Liver (tissue), 9 donors: ENCODE measurements around the gene PPME1. TPM values are rescaled to one million over a fixed set of nuclear protein-coding genes. Genes with fewer than 3 reads are reported as not detected.
"Not testable (repeated sequence)": the region's sequence is repeated elsewhere in the genome, so short reads cannot be mapped to it uniquely, and the experiment has no call there.

Source experiments
- DNase-seq: peaks from one replicate; pipeline ENCODE4 v3.0.0-alpha.2; 2017; ENCODE audit warnings: low spot score
- H3K27ac ChIP-seq, 2 donors: one replicate each; pipeline ENCODE4 v1.7.0; 2013; ENCODE audit warnings: inconsistent platforms in 2 of 2, low read length in 2 of 2, control low read depth in 1 of 2, low read depth in 1 of 2, mild to moderate bottlenecking in 1 of 2
- H3K27me3 ChIP-seq, 4 donors: one replicate each; pipeline versions ENCODE4 v1.6.1 to v1.7.0; 2013; ENCODE audit warnings: low read length in 3 of 4, inconsistent platforms in 1 of 4, mild to moderate bottlenecking in 1 of 4, moderate library complexity in 1 of 4; ENCODE audit not compliant: control insufficient read depth in 4 of 4, insufficient read depth in 4 of 4
- H3K36me3 ChIP-seq, 4 donors: one replicate each; pipeline versions ENCODE4 v1.6.1 to v1.7.0; 2013; ENCODE audit warnings: low read length in 3 of 4, mild to moderate bottlenecking in 3 of 4, low read depth in 1 of 4, moderate library complexity in 1 of 4; ENCODE audit not compliant: control insufficient read depth in 4 of 4, insufficient read depth in 3 of 4
- H3K4me1 ChIP-seq, 4 donors: one replicate each; pipeline versions ENCODE4 v1.6.1 to v1.7.0; 2013; ENCODE audit warnings: low read length in 3 of 4, mild to moderate bottlenecking in 3 of 4, moderate library complexity in 1 of 4; ENCODE audit not compliant: control insufficient read depth in 4 of 4, insufficient read depth in 4 of 4
- H3K4me3 ChIP-seq, 3 donors: one replicate each; pipeline versions ENCODE4 v1.6.1 to v1.7.0; 2013; ENCODE audit warnings: low read length in 3 of 3, control low read depth in 1 of 3, low read depth in 1 of 3, mild to moderate bottlenecking in 1 of 3
- H3K9ac ChIP-seq, 2 donors: one replicate each; pipeline ENCODE4 v1.7.0; 2013; ENCODE audit warnings: low read length in 2 of 2, mild to moderate bottlenecking in 2 of 2, moderate library complexity in 2 of 2, control low read depth in 1 of 2, low read depth in 1 of 2
- H3K9me3 ChIP-seq, 4 donors: one replicate each; pipeline versions ENCODE4 v1.6.1 to v1.7.0; 2013; ENCODE audit warnings: low read length in 3 of 4; ENCODE audit not compliant: control insufficient read depth in 4 of 4
- EGR1 ChIP-seq, 2 donors: IDR thresholded peaks; 2 replicates each; pipeline ENCODE4 v1.6.1; 2016 to 2018; ENCODE audit warnings: antibody characterized with exemption in 2 of 2, low read depth in 2 of 2
- FOXA2 ChIP-seq: IDR thresholded peaks from 2 replicates; pipeline ENCODE4 v1.6.1; 2016; ENCODE audit warnings: antibody characterized with exemption
- GABPA ChIP-seq, 2 donors: IDR thresholded peaks in 1 of 2; conservative IDR thresholded peaks in 1 of 2; 2 replicates each; pipeline ENCODE4 v1.6.1; 2016; ENCODE audit warnings: antibody characterized with exemption in 2 of 2, mild to moderate bottlenecking in 1 of 2, moderate library complexity in 1 of 2
- HNF4A ChIP-seq, 2 donors: conservative IDR thresholded peaks; 2 replicates each; pipeline ENCODE4 v1.6.1; 2016; ENCODE audit warnings: antibody characterized with exemption in 2 of 2, mild to moderate bottlenecking in 2 of 2
- HNF4G ChIP-seq: IDR thresholded peaks from 2 replicates; pipeline ENCODE4 v1.6.1; 2016; ENCODE audit warnings: antibody characterized with exemption
- JUND ChIP-seq, 2 donors: IDR thresholded peaks; 2 replicates each; pipeline ENCODE4 v1.6.1; 2016; ENCODE audit warnings: antibody characterized with exemption in 2 of 2
- NR2F2 ChIP-seq: IDR thresholded peaks from 2 replicates; pipeline ENCODE4 v1.6.1; 2016; ENCODE audit warnings: antibody characterized with exemption
- RAD21 ChIP-seq, 2 donors: IDR thresholded peaks; 2 replicates each; pipeline ENCODE4 v1.6.1; 2016; ENCODE audit warnings: antibody characterized with exemption in 2 of 2, mild to moderate bottlenecking in 2 of 2
- RXRA ChIP-seq, 2 donors: IDR thresholded peaks; 2 replicates each; pipeline ENCODE4 v1.6.1; 2017 to 2018; ENCODE audit warnings: antibody characterized with exemption in 2 of 2, mild to moderate bottlenecking in 1 of 2
- SP1 ChIP-seq: IDR thresholded peaks from 2 replicates; pipeline ENCODE4 v1.6.1; 2018; ENCODE audit warnings: antibody characterized with exemption, mild to moderate bottlenecking
- TAF1 ChIP-seq: conservative IDR thresholded peaks from 2 replicates; pipeline ENCODE4 v1.6.1; 2016; ENCODE audit warnings: antibody characterized with exemption, mild to moderate bottlenecking
- YY1 ChIP-seq: IDR thresholded peaks from 2 replicates; pipeline ENCODE4 v1.6.1; 2016; ENCODE audit warnings: antibody characterized with exemption, mild to moderate bottlenecking
- WGBS: extraction: QIAGEN DNeasy Blood & Tissue Kit; methylation state at CpG from one replicate; pipeline ENCODE4 v1.1.7; 2013; 5-methylcytosine and 5-hydroxymethylcytosine counted together
- polyA plus RNA-seq, 2 donors: library from polyadenylated mRNA; stranded (reverse) in 1 of 2; unstranded in 1 of 2; fragments of 200-250 nt in 1 of 2; fragments of >200 nt in 1 of 2; fragmentation: Nextera tagmentation in 1 of 2; extraction: Ambion mirVana in 1 of 2; gene quantifications; one replicate each; pipeline versions ENCODE4 v1.2.1 to v1.2.3, GENCODE V29; 2013 to 2015
- total RNA-seq, 2 donors: library from RNA; depleted of rRNA; stranded (reverse); fragments of >200 nt; gene quantifications; one replicate each; pipeline ENCODE4 v1.2.3, GENCODE V29; 2014
- TF ChIP-seq, protein P1 (sequence below): IDR thresholded peaks from 2 replicates; pipeline ENCODE4 v1.6.1; 2016; ENCODE audit warnings: antibody characterized with exemption
- TF ChIP-seq, protein P2 (sequence below): IDR thresholded peaks from 2 replicates; pipeline ENCODE4 v1.6.1; 2016; ENCODE audit warnings: antibody characterized with exemption
- TF ChIP-seq, protein P3 (sequence below): fragments of 150-350 bp; IDR thresholded peaks from 2 replicates; pipeline ENCODE4 v1.5.1; 2017; ENCODE audit warnings: improper control_type of control experiment, low read depth, low read length; ENCODE audit not compliant: missing input control
- TF ChIP-seq, protein P4 (sequence below): IDR thresholded peaks from 2 replicates; pipeline ENCODE4 v1.6.1; 2016; ENCODE audit warnings: antibody characterized with exemption, mild to moderate bottlenecking
- TF ChIP-seq, protein P5 (sequence below): IDR thresholded peaks from 2 replicates; pipeline ENCODE4 v1.6.1; 2016; ENCODE audit warnings: antibody characterized with exemption
- donor health status: healthy.
- donor health status: healthy.
- donor health status: healthy.
- donor health status: healthy.
- donor health status: healthy.

Gene PPME1
- total and polyA plus RNA-seq, 4 donors = 9.1 to 47.4 (median 13.6) TPM

DNA sequence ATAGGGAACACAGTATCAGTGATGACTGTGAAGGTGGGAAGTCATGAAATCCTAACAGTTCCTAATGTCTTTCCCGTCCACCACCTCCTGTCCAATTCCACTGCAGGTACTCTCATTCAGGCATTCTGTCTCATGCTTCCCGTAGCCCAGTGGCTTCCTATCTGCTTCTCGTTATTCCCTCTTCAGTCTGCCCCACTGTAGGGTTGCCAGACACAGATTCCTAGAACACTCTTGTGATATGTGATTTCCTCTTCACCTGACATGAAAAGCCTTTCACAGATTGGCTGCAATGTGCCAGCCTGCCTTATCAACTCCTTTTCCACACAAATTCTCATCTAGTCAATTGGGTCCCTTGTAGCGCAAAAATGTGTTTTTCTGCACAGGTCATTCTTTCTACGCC is 49.3 kb upstream of the PPME1 start:
- Histone ChIP-seq H3K9ac (no peak overlapping the region), H3K4me1 (no peaks in the 10 kb centered on the region), H3K9me3 (no peaks in the 10 kb centered on the region), H3K27ac (no peak overlapping the region), H3K4me3 (no peak overlapping the region), H3K27me3 (no peaks in the 10 kb centered on the region), H3K36me3 (no peaks in the 10 kb centered on the region)
- no peak for DNase-seq
- WGBS = 95% methylated on average over 5 of the region's 5 CpGs
- TF ChIP-seq JUND (IDR thresholded peaks at IDR 0.05) = no peak
- no peak for TF ChIP-seq TAF1
- TF ChIP-seq, protein P1, sequence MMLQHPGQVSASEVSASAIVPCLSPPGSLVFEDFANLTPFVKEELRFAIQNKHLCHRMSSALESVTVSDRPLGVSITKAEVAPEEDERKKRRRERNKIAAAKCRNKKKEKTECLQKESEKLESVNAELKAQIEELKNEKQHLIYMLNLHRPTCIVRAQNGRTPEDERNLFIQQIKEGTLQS = no peak
- TF ChIP-seq NR2F2 = no peak
- TF ChIP-seq GABPA (IDR thresholded peaks at IDR 0.05 in 1 of 2, conservative IDR thresholded peaks at IDR 0.05 in 1 of 2) = no peak
- TF ChIP-seq, protein P2, sequence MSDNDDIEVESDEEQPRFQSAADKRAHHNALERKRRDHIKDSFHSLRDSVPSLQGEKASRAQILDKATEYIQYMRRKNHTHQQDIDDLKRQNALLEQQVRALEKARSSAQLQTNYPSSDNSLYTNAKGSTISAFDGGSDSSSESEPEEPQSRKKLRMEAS = no peak
- no peak for TF ChIP-seq YY1
- TF ChIP-seq FOXA2 = no peak
- TF ChIP-seq, protein P3, sequence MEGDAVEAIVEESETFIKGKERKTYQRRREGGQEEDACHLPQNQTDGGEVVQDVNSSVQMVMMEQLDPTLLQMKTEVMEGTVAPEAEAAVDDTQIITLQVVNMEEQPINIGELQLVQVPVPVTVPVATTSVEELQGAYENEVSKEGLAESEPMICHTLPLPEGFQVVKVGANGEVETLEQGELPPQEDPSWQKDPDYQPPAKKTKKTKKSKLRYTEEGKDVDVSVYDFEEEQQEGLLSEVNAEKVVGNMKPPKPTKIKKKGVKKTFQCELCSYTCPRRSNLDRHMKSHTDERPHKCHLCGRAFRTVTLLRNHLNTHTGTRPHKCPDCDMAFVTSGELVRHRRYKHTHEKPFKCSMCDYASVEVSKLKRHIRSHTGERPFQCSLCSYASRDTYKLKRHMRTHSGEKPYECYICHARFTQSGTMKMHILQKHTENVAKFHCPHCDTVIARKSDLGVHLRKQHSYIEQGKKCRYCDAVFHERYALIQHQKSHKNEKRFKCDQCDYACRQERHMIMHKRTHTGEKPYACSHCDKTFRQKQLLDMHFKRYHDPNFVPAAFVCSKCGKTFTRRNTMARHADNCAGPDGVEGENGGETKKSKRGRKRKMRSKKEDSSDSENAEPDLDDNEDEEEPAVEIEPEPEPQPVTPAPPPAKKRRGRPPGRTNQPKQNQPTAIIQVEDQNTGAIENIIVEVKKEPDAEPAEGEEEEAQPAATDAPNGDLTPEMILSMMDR = no peak
- no peak for TF ChIP-seq HNF4A (conservative IDR thresholded peaks at IDR 0.05)
- TF ChIP-seq, protein P4, sequence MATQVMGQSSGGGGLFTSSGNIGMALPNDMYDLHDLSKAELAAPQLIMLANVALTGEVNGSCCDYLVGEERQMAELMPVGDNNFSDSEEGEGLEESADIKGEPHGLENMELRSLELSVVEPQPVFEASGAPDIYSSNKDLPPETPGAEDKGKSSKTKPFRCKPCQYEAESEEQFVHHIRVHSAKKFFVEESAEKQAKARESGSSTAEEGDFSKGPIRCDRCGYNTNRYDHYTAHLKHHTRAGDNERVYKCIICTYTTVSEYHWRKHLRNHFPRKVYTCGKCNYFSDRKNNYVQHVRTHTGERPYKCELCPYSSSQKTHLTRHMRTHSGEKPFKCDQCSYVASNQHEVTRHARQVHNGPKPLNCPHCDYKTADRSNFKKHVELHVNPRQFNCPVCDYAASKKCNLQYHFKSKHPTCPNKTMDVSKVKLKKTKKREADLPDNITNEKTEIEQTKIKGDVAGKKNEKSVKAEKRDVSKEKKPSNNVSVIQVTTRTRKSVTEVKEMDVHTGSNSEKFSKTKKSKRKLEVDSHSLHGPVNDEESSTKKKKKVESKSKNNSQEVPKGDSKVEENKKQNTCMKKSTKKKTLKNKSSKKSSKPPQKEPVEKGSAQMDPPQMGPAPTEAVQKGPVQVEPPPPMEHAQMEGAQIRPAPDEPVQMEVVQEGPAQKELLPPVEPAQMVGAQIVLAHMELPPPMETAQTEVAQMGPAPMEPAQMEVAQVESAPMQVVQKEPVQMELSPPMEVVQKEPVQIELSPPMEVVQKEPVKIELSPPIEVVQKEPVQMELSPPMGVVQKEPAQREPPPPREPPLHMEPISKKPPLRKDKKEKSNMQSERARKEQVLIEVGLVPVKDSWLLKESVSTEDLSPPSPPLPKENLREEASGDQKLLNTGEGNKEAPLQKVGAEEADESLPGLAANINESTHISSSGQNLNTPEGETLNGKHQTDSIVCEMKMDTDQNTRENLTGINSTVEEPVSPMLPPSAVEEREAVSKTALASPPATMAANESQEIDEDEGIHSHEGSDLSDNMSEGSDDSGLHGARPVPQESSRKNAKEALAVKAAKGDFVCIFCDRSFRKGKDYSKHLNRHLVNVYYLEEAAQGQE = no peak
- TF ChIP-seq, protein P5, sequence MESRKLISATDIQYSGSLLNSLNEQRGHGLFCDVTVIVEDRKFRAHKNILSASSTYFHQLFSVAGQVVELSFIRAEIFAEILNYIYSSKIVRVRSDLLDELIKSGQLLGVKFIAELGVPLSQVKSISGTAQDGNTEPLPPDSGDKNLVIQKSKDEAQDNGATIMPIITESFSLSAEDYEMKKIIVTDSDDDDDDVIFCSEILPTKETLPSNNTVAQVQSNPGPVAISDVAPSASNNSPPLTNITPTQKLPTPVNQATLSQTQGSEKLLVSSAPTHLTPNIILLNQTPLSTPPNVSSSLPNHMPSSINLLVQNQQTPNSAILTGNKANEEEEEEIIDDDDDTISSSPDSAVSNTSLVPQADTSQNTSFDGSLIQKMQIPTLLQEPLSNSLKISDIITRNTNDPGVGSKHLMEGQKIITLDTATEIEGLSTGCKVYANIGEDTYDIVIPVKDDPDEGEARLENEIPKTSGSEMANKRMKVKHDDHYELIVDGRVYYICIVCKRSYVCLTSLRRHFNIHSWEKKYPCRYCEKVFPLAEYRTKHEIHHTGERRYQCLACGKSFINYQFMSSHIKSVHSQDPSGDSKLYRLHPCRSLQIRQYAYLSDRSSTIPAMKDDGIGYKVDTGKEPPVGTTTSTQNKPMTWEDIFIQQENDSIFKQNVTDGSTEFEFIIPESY = no peak
- TF ChIP-seq RAD21 (IDR thresholded peaks at IDR 0.05) = no peak
- TF ChIP-seq SP1 = no peak
- TF ChIP-seq HNF4G = no peak
- TF ChIP-seq EGR1 (IDR thresholded peaks at IDR 0.05; ENCODE audit: low read depth in 2 of 2) = no peak

DNA sequence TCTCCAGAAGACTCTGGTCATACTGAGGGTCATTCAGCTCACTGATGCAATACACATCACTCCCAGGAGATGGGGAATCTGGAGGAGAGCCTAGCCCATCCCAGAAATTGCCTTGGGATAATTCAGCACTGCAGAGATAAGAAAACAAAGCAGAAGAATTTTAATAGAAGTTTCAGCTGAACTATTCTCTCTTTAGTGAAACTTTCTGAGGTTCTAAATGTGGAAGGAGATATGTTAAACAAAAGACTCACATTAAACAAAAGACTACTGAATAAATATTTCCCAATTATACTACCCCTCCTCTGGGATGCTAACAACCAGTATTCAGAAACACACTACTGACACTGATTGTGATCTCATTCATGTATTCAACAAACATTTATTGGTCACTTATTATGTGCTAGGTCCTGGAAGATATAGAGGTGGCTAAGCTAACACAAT is 48.1 kb upstream of the PPME1 start:
- H3K27me3 ChIP-seq = no peaks in the 10 kb centered on the region
- no peaks in the 10 kb centered on the region for H3K9me3 ChIP-seq
- no peak overlapping the region for H3K27ac ChIP-seq
- no peak overlapping the region for H3K4me3 ChIP-seq
- DNase-seq = no peak
- TF ChIP-seq, protein P2 = no peak
- TF ChIP-seq TAF1 (no peak), RXRA (IDR thresholded peaks at IDR 0.05) (no peak), GABPA (IDR thresholded peaks at IDR 0.05 in 1 of 2, conservative IDR thresholded peaks at IDR 0.05 in 1 of 2) (no peak), JUND (IDR thresholded peaks at IDR 0.05) (no peak), SP1 (no peak), YY1 (no peak), EGR1 (IDR thresholded peaks at IDR 0.05; ENCODE audit: low read depth in 2 of 2) (no peak), HNF4A (conservative IDR thresholded peaks at IDR 0.05) (no peak)
- TF ChIP-seq, protein P1 = no peak
- no peak overlapping the region for H3K9ac ChIP-seq
- no peaks in the 10 kb centered on the region for H3K36me3 ChIP-seq
- no peaks in the 10 kb centered on the region for H3K4me1 ChIP-seq

DNA sequence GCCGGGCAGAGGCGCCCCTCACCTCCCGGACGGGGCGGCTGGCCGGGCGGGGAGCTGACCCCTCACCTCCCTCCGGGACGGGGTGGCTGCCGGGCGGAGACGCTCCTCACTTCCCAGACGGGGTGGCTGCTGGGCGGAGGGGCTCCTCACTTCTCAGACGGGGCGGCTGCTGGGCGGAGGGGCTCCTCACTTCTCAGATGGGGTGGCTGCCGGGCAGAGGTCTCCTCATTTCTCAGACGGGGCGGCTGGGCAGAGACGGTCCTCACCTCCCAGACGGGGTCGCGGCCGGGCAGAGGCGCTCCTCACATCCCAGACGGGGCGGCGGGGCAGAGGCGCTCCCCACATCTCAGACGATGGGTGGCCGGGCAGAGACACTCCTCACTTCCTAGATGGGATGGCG is 42.0 kb upstream of the PPME1 start:
- H3K4me1 ChIP-seq, H3K27me3 ChIP-seq, H3K4me3 ChIP-seq, H3K27ac ChIP-seq, H3K9ac ChIP-seq, DNase-seq, H3K9me3 ChIP-seq: not testable (repeated sequence)
- H3K36me3 ChIP-seq = peaks cover 2 to 13% (median 5%) of the 10 kb centered on the region in 4 donors
- 98% methylated on average over 26 of the region's 33 CpGs for WGBS
